ENCODE results near the gene ELFN2. TPM values are rescaled to one million over a fixed set of nuclear protein-coding genes. Genes with fewer than 3 reads are reported as not detected.

ELFN2 gene
- total and polyA plus RNA-seq, 4 donors = 0.07 to 0.19 (median 0.08) TPM; not detected in 1

GRCh38 chr22:37354670-37355069, 72.6 kb downstream of the ELFN2 start:
- WGBS = 90% methylated on average over 5 of the region's 5 CpGs
- Histone ChIP-seq H3K27me3 (ENCODE audit: control insufficient read depth in 4 of 4, insufficient read depth in 4 of 4, low read length in 3 of 4) (peaks cover 0 to 3% (median 0%) of the 10 kb centered on the region in 4 donors), H3K9me3 (ENCODE audit: control insufficient read depth in 4 of 4, low read length in 3 of 4) (no peaks in the 10 kb centered on the region), H3K9ac (ENCODE audit: low read depth in 1 of 2, low read length in 2 of 2) (no peak overlapping the region), H3K36me3 (ENCODE audit: control insufficient read depth in 4 of 4, insufficient read depth in 3 of 4, low read depth in 1 of 4, low read length in 3 of 4) (no peaks in the 10 kb centered on the region), H3K27ac (ENCODE audit: low read depth in 1 of 2, low read length in 2 of 2) (no peak overlapping the region), H3K4me3 (ENCODE audit: low read depth in 1 of 3, low read length in 3 of 3) (no peak overlapping the region), H3K4me1 (ENCODE audit: control insufficient read depth in 4 of 4, insufficient read depth in 4 of 4, low read length in 3 of 4) (no peaks in the 10 kb centered on the region)
- no peak for DNase-seq (ENCODE audit: low spot score)
- TF ChIP-seq HNF4G (IDR thresholded peaks at IDR 0.05) (no peak), ATF3 (IDR thresholded peaks at IDR 0.05) (no peak), NR2F2 (IDR thresholded peaks at IDR 0.05) (no peak), FOXA1 (IDR thresholded peaks at IDR 0.05) (no peak), MAX (IDR thresholded peaks at IDR 0.05) (no peak), ZBTB33 (IDR thresholded peaks at IDR 0.05) (no peak), HNF4A (conservative IDR thresholded peaks at IDR 0.05) (no peak), EGR1 (IDR thresholded peaks at IDR 0.05; ENCODE audit: low read depth in 2 of 2) (no peak), GABPA (IDR thresholded peaks at IDR 0.05 in 1 of 2, conservative IDR thresholded peaks at IDR 0.05 in 1 of 2) (no peak), REST (IDR thresholded peaks at IDR 0.05) (no peak), FOXA2 (IDR thresholded peaks at IDR 0.05) (no peak), RXRA (IDR thresholded peaks at IDR 0.05) (no peak), RAD21 (IDR thresholded peaks at IDR 0.05) (no peak), YY1 (IDR thresholded peaks at IDR 0.05) (no peak), CTCF (IDR thresholded peaks at IDR 0.05; ENCODE audit: low read depth, low read length, missing input control) (no peak), TAF1 (conservative IDR thresholded peaks at IDR 0.05) (no peak), SP1 (IDR thresholded peaks at IDR 0.05) (no peak), JUND (IDR thresholded peaks at IDR 0.05) (no peak)

Measured in liver (tissue), 9 donors.